ENCODE data around the gene ELP5.
A peak's percentile ranks its signal among the peaks of the same experiment; 100 is the strongest.

ELP5 gene

DNA sequence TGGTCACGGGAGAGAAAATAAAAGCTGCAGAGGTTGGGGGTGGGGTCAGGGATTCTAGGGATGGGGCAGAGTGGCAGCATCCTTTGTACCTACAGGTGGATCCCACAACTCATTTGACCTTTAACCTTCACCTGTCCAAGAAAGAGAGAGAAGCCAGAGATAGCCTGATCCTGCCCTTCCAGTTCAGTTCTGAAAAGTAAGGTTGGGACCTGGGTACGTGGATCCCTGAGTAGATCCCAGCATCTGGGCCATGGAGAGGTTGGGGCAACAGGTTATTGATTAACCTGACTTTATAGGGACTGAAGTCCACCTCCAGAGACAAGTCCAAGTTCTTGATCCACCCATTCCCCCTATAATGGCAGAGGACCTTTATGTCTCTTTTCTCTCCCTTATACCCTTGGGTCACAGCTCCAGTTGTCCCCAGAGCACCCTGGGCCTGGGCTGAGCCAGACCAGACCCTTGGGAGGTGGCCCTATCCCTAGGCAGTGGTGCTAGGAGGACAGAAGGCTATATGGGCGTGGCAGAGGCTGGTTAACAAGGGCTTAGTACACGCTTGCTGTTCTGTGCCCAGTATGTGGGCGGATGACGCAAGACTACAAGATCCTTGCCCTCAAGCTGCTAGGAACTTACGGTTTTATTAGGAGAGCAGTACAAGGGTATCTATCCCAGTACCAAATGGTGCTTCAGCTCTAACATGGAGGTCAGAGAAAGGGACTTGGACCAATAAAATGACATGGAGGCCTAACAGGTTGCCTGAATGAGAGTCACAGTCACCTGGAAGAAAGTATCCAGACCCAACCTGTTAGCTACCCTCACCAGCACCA is 6.9 kb downstream of the ELP5 start:
- no peak for FAIRE-seq

DNA sequence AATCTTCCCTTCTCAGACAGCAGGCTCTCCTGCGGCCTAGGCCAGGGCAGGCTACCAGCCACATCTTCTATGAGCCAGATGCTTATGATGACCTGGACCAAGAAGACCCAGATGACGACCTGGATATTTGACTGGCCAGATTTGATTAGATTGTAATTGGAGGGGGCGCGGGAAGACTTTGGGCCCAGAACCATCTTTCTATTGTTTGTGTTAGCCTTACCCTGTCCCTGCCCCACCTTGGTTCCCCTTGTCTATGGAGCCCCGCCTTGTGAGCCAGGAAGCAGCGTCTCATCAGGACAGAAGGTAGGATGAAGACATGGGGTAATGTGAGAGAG is 7.5 kb downstream of the ELP5 start:
- no peak for FAIRE-seq

DNA sequence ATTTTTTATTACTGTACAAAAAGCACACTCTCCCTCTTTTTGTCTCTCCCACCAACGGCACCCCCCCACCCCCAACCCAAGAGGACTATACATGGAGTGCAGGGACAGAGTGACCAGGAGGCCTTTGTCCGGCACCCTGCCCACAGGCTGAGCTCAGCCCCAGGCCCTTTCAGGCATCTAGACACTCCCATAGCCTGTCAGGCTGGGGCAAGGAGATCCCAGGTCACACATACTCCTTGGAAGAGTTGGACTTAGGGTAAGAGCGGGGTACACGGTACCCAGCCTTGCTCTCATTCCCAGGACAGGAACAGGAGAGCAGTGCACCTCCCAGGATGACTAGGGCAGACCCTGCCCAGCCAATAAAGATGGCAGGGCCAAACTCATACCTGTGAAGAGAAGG is 8.1 kb downstream of the ELP5 start:
- no peak for FAIRE-seq

DNA sequence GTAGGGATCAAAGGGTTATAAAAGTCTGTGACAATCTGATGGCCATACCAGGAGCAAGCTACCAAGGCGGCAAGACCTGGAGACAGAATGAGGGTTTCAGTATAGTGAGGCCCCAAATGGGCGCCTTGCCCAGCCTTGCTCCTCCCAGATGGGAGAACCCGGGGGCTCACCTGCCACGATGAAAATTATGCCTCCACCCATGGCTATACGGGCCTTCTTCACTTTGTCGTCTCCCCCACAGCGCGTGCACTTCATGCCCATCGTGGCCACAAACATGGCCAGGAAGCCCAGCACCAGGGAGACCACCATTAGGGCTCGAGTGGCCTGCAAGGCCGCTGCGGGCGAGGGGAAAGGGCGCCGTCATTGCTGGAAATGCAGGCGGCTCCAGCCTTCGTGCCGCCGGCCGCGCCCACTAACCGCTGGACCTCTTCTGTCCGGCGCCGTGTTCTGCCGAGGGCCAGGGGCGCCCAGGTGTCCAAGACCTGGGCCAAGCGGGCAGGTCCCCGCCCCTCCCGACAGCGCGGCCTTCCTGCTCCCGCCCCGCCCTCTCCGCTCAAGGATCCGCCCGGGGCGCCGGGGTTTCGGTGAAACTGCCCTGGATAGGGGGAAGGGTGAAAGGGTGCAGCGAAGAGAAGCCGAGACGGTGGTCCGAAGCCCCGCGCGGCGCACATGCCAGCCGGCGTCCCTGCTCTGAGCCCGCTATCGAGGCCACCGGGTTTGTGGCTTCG is 8.8 kb downstream of the ELP5 start:
- no peak for FAIRE-seq

DNA sequence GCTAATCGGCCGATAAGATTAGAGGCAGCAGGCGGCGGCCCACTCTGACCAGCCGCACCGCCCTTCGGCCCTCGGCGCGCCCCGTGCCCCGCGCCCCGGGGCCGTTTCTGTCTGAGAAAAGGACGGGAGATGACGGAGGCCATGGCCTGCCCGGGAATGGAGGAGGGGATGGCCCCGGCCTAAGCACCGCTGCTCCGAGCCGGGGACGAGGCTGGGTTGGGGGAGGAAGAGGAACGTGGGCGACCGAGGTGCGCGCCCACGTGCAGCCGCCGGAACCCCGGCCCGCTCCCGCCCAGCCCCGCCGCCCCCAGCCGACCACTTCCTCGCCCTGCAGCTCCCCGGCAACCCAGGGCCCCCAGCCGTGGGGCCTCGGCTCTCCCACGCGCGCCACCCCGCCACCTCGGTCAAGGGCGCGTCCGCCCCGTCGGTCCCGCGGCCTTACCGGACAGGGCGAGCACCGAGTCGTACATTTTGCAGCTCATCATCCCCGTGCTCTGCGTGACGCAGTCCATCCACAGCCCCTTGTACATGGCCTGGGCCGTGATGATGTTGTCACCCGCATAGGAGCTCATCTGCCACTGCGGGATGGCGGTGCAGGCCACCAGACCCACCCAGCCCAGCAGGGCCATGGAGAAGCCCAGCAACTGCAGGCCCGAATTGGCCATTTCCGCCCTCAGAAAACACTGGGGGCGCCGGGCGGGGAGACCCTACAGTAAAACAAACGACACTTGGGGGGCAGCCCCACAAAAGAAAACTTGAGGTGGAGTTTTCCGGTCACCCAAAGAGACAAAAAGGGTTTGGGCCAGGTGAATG is 9.6 kb downstream of the ELP5 start:
- no peak for FAIRE-seq

DNA sequence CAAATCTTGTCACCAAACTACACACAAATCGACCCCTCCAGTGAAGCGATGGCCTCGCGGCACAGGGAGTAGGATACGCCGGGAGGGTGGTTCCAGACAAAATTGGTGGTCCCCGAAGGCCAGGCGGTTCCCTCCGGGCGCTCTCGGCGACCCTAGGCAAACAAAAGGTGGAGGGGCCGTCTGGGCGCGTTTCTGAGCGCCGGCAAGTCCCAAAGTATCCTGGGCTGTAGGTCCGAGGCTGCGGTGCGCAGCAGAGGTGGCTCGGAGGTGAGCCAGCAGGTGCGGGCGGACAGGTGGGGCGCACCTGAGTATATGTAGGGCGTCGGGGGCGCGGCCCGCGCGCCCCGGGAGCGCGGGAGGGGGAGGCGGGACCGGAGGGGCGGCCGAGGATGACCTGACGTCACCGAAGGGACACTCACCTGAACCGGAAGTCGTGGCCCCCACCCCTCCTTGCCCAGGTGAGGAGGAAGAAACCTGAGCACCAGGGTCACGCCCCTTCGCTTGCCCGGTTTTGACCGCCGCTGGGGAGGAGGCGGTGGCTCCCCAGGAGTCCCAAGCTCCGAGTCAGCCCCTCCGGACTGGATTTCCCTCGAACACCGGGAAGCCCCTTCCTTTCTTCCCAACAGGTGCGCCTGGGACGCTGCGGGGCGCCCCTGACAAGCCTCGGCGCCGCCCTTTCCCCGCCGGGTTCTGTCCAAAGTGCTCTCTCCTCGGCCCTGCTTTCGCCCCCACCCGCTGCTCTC is 10.3 kb downstream of the ELP5 start, which contains the start of gene CLDN7:
Gene CLDN7, minus strand, starts transcription at position 287 of the 743 bp plus-strand sequence. CDS start 435 bp downstream, outside the sequence.
- no peak for FAIRE-seq

DNA sequence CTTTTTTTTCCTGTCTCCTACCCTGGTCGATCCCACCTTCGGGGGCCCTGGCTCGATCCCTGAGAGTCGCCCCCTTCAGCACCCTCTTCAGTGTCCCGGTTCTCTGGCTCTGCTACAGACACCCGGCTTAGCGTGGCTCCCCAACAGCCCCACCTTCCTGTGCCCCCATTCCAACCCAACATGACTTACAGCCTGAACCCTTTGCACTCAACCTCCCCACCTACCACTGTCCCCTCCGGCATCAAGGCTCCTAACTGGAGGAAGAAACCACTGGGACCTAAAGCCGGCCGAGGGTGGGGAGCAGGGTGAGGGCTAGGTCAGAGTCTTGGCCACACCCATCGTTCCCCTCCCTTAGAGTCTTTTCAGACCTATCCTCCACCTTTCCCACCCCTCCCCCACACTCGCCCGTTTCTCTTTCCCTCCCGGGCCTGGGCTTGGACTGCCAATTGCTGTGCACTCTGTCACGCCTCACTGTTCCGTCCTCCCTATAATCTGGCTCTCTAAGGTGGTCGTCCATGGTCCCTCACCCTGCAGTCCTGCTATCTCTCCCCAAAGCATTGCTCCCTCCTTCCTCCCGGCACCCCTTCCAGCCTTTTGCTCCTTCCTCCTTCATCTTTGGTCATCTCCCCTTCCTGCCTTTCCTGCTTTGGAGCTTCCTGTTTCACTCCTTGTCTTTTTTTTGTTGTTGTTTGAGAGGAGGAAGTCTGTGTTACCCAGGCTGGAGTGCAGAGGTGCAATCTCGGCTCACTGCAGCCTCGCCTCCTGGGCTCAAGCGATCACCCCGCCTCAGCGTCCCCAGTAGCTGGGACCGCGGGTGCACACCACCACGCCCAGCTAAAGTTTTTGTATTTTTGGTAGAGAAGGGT is 11.2 kb downstream of the ELP5 start:
- FAIRE-seq, result no peak

DNA sequence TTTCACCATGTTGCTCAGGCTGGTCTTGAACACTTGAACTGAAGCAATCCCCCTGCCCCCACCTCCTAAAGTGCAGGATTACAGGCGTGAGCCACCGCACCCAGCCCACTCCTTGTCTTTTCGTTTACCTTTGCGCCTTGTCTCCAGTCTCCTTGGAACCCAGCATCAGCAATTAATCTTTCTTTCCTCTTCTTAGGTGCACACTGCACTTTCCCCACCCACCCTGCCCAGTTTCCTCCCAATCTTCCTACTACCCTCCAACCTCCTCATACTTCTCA is 11.7 kb downstream of the ELP5 start:
- FAIRE-seq, result no peak

DNA sequence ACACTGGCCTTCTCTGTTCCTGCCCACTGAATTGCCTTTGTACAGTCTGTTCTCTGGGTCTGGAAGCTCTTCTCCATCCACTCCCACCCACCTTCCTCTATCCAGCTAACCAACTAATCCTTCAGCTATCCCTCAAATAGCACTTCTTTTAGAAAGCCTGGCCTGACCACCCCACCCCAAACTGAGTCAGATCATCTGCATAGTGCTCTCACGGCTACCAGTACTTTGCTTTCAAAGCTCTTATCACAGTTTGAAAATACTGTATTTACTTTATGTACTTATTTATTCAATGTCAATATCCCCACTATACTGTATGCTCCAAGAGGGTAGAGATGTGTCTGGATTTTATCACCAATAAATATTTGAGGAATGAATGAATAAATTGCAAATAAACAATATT is 14.8 kb downstream of the ELP5 start:
- FAIRE-seq, result no peak

DNA sequence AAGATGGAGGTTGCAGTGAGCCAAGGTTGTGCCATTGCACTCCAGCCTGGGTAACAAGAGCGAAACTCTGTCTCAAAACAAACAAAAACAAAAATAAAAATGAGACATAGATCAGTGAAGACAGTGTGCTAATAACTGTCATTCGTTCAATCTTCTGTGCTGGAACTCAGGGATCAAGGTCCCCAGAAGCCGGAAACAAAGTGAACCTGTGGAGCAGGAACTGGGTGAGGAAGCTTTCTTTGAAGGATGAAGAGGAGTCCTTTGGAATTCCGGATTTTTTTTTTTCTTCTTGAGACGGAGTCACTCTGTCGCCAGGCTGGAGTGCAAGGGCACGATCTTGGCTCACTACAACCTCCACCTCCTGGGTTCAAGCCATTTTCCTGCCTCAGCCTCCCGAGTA is 27.4 kb downstream of the ELP5 start:
- no peak for FAIRE-seq

DNA sequence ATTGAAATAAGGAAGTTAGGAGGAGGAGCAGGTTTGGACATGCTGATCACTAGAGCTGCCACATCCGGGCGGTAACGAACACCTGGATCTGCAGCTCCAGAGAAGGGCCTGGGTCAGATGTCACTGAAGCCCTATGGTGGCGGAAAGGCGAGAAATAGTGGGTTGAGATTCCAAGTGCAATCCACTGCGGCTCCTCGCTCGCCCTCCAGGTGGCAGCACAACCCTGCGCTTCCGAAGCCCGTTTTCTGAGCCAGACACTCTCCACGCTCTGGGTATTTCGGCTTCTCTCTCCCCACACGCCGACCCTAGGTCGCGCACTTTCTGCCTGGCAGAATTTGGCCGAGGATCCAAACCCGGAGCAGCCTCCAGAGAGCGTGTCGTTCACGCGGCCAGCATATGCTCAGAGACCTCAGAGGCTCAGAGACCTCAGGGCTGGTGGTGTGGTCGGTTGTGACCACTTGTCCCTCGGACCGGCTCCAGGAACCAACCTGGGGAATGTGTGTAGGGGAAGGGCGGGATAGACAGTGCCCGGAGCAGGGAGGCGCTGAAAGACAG is 28.6 kb downstream of the ELP5 start:
- no peak for FAIRE-seq

DNA sequence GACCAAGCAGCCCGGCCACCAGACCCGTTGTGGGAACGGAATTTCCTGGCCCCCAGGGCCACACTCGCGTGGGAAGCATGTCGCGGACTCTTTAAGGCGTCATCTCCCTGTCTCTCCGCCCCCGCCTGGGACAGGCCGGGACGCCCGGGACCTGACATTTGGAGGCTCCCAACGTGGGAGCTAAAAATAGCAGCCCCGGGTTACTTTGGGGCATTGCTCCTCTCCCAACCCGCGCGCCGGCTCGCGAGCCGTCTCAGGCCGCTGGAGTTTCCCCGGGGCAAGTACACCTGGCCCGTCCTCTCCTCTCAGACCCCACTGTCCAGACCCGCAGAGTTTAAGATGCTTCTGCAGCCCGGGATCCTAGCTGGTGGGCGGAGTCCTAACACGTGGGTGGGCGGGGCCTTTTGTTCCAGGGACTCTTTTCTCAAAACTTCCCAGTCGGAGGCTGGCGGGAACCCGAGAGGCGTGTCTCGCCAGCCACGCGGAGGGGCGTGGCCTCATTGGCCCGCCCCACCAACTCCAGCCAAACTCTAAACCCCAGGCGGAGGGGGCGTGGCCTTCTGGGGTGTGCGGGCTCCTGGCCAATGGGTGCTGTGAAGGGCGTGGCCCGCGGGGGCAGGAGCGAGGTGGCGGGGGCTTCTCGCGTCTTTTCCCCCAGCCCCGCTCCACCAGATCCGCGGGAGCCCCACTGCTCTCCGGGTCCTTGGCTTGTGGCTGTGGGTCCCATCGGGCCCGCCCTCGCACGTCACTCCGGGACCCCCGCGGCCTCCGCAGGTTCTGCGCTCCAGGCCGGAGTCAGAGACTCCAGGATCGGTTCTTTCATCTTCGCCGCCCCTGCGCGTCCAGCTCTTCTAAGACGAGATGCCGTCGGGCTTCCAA is 29.3 kb downstream of the ELP5 start, which contains the start of gene SLC2A4:
Gene SLC2A4, plus strand, starts transcription at position 645 of the 879 bp plus-strand sequence. Its CDS starts 217 bp downstream, at position 862.
- peak; percentile 18 for FAIRE-seq

DNA sequence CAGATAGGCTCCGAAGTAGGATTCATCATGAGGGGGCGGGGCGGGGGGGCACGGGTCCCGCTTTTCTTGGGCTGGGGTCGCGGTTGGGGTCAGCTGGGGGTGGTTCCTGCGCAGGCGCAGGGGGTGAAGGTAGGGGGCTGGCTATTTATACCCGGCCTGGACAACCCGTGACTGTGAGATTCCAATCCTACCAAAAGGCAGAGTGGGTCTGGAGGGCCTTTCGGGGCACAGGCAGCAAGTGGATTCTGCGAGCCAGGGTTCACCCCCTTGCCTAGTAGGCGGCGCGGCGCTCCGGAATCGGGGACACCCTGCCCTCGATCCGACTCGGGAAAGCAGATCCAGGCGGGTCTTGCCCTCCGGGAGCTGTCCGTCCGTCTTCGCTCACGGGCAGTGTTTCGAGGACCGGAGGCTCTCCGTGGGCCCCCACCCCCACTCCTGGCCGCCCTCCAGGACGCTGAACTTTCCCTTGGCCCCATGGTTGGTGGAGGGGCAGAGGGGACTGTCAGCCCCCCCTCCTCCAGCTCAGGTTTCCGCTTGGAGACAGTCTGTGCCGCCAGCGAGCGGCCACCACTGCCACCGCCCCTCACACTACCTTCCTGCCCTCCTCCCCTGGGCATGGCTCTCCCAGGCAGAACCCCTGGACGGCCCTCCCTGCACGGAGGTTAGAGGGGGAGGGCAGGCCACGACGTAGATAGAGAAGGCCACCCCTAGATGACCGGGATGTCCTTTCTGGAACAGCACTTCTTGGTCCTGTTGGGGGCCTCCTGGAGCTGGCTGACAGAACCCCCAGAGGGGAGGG is 30.1 kb downstream of the ELP5 start:
- FAIRE-seq, result no peak

DNA sequence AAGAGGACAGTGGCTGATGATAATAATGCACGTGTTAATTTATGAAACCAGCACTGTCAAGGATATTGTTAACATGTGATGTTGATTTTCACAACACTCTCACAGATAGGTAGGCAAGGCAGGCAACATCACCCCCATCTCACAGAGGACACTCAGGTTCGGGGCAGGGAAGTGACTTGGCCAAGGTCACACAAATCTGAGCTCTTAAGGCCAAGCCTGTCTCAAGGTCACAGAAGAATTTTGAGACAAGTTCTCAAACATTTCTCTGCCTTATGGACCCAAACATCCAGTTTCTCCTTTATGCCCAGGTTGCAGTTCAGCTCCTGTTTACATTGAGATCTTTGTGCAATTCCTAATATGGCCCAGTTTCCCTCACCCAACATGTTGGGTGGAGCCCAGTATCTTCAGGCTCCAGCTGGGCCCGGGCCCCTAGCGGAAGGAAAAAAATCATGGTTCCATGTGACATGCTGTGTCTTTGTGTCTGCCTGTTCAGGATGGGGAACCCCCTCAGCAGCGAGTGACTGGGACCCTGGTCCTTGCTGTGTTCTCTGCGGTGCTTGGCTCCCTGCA is 30.8 kb downstream of the ELP5 start:
- no peak for FAIRE-seq

DNA sequence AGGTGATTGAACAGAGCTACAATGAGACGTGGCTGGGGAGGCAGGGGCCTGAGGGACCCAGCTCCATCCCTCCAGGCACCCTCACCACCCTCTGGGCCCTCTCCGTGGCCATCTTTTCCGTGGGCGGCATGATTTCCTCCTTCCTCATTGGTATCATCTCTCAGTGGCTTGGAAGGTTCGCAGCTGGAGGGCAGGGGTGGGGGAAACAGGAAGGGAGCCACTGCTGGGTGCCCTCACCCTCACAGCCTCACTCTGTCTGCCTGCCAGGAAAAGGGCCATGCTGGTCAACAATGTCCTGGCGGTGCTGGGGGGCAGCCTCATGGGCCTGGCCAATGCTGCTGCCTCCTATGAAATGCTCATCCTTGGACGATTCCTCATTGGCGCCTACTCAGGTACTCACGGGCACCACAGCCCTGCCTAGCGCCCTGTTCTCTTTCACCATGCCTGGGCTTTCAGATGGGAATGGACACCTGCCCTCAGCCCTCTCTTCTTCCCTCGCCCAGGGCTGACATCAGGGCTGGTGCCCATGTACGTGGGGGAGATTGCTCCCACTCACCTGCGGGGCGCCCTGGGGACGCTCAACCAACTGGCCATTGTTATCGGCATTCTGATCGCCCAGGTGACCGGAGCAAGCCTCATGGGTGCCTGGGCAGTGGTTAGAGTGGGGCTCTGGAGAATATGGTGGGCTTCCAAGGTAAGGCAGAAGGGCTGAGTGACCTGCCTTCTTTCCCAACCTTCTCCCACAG is 31.6 kb downstream of the ELP5 start:
- no peak for FAIRE-seq

DNA sequence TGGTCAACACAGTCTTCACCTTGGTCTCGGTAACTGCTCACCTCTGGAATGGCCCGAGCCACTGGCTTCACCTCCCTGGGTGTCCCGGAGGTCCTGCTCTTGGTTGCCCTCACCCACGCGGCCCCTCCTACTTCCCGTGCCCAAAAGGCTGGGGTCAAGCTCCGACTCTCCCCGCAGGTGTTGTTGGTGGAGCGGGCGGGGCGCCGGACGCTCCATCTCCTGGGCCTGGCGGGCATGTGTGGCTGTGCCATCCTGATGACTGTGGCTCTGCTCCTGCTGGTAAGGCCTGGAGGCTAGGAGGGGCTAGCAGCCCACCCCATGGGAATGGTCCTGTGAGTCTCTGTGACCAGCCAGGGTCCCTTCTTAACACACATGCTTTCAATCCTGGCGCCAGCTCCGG is 32.9 kb downstream of the ELP5 start:
- FAIRE-seq, result no peak

DNA sequence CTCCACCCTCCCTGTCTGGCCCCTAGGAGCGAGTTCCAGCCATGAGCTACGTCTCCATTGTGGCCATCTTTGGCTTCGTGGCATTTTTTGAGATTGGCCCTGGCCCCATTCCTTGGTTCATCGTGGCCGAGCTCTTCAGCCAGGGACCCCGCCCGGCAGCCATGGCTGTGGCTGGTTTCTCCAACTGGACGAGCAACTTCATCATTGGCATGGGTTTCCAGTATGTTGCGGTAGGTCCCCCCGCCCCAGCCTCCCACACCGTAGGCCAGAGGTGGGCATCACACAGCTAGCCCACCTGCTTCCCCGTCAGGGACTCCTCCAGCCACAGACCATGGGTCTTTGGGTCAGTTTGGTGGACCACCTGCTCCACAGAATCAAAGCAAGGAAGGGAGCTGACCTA is 33.7 kb downstream of the ELP5 start:
- no peak for FAIRE-seq

DNA sequence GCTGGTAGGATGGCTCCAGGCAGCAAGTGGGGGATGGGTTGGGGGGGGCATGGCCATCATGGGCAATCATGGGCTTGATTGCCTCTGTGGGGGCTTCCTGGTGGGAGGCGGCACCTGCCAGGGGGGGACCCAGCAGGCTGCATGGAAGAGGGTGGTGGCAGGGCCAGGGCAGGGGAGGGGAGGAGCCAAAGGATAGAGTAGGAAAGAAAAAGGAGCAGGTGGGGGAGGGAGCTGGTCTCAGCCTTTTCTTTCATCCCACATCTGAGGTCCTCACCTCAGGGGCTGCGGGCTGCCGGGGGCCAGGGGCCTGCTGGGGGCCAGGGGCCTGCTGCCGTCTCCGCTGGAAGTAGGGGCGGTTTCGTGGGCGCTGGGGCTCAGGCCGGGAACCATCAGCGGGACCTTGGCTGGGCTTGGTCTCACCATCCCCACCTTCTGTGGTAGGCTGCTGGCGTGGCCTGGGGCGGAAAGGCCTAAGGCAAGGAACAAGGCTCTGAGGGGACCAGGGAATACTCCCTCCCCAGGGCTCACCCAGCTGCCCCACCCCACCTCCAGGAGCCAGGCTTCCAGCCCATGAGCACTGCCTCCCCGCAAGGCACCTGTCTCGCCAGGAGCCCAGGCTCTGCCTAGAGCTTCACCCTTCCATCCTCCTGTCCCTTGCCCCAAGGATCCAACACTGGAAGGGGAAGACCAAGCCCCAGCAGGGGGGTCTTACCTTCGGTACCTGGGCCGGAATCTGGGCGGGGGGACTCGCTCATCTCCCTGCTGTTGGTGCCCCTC is 37.4 kb downstream of the ELP5 start:
- FAIRE-seq, result no peak
